ENCODE measurements around the gene CCDC12. TPM values are rescaled to one million over a fixed set of nuclear protein-coding genes. Genes with fewer than 3 reads are reported as not detected.

CCDC12 gene
- 50.0 TPM for total RNA-seq

DNA sequence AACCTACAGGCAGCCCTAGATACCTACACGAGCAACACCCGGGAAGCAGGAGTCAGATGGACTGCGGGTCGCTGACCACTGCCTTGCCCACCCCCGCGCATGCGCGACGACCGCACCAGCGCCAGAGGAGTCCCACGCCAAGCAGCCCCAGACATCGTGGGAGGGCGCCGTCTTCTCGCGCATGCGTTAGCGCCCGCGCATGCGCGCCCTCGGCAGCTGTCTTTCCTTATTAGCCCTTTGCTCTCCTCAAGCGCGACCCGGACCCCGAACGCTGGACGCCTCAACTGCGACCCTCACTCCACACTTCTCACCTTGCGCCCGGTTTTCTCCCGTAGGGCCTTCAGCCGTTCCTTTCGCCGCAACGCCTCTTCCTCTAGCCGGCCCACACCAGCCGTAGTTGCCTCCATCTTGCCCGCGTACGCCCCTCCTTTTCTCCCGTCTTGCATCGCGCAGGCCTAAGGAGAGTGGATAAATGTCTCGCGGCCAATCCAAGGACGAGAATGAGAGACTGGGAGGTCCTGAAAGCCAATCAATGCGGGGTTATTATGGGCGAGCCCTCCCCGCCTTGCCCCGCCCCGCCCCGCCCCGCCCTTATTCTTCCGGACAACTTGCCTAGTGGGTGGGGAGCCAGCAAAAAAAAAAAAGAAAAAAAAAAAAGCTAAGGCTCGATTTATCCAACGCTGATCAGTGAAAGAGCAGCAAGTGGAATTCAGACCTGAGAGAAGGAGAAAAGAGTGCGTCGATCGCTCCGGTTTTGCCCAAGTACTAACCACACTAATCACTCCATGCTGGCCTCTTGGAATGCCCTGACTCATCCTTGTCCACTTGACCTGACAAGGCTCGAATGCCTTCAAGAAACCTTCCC, at the start of gene CCDC12:
TSS of gene CCDC12 (minus strand) at position 420 of the 865 bp plus-strand sequence. CDS start at position 407, 13 bp downstream.
- peak; percentile 98 for DNase-seq (ENCODE audit: low spot score)

DNA sequence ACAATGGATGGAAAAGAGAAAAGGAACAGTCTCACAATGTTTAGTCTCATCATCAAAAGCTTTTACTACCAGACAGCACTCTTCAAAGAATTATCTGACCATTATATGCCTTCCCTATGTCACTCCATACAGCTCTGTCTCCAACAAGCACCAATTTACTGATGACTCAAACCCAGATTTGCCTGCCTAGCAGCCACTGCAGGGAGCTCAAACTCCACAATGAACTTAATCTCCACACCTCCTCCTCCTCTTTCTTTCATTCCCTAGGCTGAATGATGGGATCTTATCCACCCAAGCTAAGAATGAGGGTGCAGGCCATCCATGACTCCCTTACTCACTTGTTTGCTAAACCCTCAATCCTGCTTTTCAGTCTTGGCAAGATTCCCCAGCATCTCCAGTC, 48.4 kb upstream of the CCDC12 start:
- no peak for DNase-seq (ENCODE audit: low spot score)

DNA sequence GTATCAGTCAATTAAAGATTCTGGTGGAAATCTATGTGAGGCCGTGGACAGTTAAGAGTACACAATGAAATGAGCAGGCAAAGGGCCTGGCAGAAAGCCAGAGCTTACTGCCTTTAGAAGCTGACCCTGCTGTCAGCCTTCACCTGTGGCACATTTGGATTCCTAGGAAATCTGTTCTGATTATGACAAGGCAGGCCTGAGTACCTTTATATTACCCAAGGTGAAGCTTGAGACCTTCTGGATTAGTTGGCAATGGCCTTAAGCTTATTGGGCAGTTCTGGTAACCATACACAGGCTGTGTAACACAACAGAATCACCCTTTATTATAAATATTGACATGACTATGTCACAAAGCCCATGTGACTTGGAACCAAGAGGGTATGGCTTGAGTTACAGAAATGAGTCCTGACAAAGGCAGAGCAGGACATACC, 46.1 kb upstream of the CCDC12 start:
- no peak for DNase-seq (ENCODE audit: low spot score)

DNA sequence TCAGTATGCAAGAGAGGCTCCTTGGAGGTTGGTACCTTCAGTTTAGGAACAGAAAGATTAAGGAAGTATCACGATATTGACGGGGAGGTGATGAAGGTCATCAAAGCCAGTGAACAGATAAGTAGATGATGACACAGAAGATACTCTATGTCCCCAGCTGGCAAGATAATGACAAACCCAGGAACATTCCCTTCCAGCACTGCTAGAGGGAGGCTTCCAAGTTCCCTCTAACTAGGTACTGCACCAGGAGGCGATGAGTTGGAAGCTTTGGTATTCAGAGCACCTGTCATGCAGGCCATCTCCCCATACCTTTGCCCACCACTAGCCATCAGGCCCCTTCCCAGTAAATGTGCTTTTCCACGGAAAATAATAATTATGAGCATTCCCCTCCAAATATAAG, 43.8 kb upstream of the CCDC12 start:
- DNase-seq (ENCODE audit: low spot score), result no peak

DNA sequence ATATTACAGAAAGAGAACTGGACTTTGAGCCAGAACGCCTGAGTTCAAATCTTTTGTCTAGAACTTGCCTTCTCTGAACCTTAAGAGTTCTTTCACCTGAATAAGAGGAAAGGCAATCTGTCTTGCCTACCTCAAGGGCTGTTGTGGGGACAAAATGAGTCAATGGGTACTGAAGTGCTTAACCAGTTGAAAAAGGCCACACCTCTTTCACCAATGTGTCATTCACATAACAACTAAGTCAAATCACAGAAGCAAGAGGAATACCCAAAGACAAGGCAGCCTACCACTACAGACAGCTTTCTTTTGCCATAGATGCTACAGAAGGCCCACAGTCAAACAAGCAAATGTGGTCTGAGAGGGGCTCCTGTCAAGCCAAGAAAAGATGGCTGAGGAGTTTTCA, 42.7 kb upstream of the CCDC12 start:
- DNase-seq (ENCODE audit: low spot score), result no peak

DNA sequence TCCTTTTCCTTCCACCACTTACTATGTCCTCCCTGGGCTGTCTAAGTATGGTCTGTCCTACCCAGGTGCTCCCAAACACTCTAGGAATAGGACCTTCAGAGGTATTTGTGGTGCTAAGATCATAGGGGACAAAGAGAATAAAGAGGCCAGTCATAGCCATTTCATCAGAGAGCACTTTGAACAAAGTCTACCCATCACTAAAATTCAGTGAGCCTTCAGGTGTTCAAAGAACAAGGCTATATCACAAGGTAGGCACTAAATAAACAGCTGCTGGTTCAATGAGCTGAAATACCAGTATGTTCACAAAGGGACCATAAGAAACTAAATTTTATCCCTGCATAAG, 41.7 kb upstream of the CCDC12 start:
- no peak for DNase-seq (ENCODE audit: low spot score)

DNA sequence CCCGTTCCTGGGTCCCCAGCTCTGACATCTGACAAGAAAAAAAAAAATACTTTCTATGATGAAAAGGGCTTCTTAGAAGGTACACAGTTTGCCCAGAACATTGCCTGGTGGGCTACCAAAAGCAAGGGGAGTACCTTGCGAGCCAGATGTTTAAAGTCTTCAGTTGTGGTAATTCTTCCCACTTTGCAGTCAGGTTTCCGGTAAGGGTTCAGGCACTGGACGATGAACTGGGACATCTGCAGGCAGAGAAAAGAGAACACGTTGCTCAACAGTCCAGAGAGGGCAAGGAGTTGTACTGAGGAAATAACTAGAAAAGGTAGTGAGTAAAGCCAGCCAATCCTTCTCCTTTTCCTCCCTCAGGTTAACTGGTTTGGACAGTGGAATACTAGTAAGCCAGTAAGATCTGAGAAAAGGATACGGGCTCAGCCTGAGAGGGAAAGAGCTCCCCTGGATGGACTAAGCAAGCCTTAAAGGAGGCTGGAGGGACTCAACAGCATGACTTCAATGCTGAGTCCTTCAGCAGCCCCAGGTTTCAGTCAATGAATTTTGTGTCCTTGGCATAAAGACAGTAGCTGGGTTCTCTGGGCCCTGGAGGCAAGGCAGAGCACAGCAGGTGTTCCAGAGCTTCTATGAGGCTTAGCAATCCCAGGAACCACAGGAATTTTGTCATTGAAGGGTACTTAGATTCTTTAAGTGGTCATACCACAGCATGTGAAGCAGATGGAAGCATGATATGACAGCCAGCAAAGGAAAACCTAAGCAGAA, 41.1 kb upstream of the CCDC12 start:
- no peak for DNase-seq (ENCODE audit: low spot score)

DNA sequence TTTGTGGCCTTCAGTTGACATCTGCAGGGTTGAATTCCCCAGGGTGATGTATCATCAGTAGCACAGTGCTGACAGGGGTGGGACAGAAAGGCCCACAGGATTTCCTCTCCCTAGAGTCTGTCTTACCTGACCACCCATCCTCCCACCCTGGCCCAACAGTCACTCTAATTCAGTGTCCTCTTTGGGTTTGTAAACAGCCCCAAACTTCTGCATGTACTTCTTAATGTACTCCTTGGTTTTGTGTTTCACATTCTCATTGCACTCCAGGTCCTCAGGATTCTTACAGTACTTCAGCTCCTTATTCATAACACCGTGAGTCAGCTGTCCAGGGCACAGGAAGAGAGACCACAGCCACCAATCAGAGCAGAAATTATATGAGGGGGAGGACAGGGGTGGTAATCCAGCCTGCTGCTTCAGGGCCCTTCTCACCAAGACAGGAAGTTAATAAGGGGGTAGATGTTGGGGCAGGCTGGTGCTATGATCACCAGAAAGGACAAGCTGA, 40.4 kb upstream of the CCDC12 start:
- DNase-seq (ENCODE audit: low spot score), result no peak

DNA sequence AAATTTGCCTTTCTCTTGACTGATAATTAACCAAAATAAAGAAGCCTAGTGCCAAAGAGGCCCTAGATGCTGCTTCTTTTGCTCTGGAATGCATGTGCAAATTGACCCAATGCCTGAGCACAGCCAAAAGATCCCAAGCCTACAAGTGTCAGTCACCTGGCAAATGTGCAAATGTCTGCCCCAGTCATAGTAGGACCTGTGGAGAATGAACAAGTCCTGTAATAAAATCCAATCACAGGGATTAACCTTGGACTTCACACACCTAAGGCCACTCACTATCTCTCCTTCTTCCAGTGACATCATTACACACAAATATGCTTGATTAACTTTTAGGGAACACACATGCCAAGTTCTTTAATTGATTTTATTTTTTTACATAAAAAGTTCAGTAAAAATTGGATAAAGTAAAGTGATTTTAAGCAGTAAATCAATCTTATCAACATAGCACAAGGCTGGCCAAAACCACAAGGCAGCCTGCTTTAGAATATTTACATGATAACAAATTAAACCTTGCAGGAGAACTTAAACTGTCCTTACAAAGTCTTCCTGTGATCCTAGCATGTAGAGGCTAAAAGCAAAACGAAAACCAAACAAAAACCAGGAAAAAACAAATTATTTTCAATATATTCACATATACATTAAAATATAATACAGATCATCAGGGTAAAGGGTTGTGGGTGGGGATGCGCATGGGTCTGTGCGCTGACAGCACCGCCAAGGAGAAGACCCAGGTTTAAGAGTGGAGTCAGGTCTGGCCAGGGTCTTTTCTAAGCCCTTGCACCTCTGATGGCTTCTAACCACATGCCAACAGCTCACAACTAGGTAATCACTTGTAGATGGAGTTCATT, 39.8 kb upstream of the CCDC12 start:
- DNase-seq (ENCODE audit: low spot score), result no peak

DNA sequence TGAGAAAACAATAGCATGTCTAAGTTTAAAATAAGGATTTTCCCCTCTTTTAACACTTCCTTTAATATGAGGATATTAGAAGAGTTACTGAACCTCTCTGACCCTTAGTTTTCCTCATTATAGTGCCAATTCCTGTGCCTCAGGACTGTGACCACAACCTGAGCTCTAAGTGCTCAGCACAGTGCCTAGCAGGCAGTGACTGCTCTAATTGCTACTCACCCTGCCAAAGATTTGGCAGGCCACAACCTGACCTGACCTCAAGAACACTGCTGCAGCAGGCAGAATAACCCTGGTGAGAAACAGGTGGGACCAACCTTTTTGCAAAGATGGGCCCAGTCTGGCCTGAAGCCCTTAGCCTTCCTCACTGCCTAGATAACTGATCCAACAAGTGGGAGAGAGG, 38.6 kb upstream of the CCDC12 start:
- DNase-seq (ENCODE audit: low spot score), result no peak

DNA sequence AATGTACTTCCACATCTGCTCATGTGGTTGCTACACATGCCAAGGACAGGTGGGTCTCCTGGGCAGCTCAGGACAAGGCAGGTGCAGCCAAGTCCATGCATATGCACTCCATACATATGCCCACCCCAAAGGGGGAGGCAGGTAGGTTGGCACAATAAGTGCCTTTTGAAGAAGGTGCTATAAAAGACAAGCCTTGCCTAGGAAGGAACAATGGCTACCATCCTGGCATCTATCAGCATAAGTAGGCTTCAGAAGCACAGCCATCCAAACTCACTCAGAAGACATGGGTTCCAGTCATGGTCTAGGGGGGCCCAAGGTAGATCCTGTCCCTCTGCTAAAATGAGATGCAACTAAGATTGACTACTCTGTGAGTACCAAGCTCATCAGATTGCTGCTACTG, 37.5 kb upstream of the CCDC12 start:
- DNase-seq (ENCODE audit: low spot score), result no peak

DNA sequence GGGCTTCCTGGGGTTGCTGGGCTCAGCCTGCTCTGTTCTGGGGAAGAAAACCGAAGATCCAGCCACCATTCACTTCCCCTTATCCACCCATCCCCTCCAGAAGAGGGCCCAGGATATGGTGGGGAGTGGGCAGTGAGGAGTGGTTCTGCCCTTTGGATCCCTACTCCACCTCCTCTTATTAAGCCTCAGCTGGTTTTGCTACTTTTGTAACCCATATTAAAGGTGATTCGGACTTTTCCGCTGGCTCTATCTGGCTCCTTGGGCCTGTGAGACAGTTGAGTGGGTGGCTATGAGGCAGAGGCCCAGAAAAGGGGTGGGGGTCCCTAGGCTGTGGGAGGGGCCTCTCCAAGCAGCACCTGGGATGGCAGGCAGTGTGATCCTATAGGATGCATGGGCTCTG, 36.7 kb upstream of the CCDC12 start:
- no peak for DNase-seq (ENCODE audit: low spot score)

DNA sequence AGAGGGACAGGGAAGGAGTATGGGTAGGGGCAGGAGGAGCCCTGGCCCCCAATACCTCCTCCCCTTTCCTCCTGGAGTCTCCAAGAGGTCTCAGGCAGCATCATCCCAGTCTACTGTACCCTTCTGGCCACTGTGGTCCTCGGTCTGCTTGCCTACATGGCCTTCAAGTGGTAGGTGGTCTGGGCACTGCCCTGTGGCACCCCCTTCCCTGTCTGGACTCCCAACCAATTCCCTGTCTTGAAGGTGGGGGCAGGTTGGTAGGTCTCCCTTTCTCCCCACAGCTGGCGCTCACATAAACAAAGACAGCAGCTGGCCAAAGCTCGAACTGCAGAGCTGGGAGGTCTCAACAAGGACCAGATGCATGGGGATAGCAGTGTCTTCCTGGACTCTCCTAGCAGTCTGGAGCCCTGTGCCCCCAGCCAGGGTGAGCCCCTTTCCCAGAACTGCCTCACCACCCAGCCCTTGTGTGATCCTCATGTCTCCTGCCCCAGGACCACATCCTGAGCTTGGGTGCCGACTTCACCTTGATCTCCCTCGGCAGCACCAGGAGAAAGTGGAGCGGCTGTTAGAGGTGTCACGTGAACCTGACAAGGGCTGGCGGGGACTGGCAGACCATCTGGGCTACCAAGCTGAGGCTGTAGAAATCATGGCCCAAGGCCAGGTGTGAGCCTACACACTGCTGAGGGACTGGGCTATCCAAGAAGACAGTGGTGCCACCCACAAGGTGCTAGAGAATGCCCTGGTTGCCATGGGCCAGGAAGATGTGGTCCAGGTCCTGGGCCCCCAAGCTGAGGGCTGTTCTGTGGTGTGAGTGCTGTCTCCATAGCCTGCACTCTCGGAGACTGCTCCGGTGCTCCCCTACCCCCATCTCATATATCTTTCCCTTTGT, 36.0 kb upstream of the CCDC12 start:
- DNase-seq (ENCODE audit: low spot score), result no peak

DNA sequence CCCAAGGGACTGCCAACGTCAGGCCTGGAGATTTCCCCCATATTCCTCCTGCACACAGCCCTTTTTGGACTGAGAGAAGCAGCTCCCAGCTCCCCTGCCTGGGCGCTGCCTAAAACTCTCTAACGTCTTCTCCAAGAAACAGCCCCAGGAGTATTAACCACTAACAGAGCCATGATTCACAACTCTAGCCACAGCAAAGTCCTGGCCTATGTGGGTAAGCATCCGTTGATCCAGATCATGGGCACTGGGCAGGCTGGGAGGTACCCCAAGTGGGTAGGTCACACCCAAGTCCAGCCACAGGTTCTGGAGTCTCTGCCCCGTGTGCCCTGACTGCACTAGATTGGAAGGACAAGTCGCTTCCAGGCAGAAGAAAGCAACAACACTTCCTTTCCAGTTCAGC, 34.8 kb upstream of the CCDC12 start:
- DNase-seq (ENCODE audit: low spot score), result no peak

DNA sequence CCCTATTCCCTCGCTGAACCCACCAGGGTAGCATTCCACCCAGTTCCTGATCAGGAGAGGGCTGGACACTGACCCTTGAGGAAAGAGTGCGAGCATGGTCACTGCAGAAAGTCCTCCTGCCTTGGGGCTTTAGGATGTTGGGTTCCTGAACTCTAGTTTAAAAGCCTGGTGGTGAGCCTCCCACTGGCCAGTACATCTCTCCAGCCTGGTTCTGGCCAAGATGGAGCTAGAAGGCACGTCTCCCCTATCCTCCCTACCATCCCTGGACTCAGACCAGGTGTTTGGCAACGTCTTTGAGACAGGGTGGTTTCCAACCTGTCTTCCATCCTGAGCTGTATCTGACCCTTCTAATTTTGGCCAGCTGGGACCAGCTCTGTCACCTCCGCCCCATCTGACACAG, 34.4 kb upstream of the CCDC12 start:
- DNase-seq (ENCODE audit: low spot score), result no peak

DNA sequence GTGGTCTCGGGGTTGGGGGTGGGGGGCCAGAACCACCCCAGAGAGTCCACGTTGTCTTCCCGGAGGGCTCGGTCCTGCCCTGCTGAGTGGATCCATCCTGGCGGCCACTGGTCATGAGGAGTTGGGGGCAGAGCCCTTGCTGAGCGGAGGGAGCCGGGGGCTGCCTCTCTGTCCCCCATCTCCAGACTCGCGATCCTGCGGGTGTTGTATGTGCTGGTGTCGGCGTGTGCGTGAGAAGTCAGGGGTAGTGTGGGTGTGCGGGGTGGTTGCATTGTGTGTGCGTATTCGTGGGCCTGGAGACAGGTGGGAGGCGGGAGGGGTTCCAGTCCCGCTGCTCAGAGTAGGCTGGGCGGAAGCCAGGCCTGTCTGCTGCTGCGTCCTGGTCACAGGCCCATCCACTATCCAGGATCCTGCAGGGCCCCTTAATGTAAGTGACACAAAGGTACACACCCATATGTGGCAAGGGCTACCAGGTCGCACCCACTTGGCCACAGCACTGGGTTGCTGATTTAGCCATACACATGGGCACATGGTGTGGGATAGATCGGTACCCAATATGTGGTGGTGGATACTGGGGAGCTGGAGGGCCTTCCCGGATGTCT, 33.7 kb upstream of the CCDC12 start:
- no peak for DNase-seq (ENCODE audit: low spot score)

DNA sequence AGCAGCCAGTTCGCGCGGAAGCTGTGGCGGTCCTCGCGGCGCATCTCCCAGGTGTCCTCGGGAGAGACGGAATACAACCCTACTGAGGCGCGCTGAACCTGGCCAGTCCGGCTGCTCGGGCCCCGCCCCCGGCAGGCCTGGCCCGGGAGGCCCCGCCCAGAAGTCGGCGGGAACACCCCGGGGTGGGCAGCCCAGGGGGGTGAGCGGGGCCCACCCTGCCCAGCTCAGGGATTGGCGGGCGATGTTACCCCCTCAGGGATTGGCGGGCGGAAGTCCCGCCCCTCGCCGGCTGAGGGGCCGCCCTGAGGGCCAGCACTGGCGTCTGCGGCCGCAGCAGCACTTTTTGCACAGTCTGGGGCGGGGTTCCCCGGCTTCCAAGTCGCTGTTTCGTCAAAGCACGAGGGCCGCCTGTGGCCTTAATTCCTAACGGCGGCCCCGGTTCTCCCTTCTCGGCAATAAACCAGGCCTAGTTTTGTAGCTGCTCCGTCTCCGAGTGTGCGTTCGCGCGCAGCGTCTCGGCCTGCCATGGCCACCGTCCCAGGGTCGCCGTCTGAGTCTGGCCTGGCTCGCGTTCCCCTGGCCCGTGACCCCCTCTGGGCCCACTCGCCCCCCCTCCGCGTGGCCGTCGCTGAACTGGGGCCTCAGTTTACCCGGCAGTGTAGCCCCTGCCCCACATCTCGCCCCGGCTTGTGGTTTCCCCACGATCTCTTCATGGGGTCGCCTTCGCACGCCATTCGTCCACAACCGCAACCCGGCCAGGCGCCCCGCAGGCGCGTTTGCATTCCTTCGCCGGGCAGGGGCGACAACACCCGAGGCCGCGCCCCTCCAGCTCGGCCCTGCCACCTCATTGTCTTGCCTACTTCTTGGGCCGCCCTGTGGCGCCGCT, 32.9 kb upstream of the CCDC12 start:
- peak; percentile 88 for DNase-seq (ENCODE audit: low spot score)

DNA sequence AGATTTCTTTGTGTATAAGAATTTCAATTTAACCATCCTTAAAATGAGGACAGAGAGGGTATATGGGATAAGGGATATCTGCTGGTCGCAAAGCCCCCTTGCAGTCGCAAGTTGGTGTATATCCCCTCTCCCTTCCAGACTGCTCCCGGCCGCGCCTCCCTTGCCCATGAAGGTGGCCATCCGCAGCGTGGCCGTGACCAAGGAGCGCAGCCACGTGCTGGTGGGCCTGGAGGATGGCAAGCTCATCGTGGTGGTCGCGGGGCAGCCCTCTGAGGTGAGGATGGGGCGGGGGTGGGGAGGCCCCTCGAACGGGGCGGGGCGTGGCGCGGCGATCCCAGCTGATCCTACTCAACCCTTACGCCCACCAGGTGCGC, 32.3 kb upstream of the CCDC12 start:
- DNase-seq (ENCODE audit: low spot score), result no peak

DNA sequence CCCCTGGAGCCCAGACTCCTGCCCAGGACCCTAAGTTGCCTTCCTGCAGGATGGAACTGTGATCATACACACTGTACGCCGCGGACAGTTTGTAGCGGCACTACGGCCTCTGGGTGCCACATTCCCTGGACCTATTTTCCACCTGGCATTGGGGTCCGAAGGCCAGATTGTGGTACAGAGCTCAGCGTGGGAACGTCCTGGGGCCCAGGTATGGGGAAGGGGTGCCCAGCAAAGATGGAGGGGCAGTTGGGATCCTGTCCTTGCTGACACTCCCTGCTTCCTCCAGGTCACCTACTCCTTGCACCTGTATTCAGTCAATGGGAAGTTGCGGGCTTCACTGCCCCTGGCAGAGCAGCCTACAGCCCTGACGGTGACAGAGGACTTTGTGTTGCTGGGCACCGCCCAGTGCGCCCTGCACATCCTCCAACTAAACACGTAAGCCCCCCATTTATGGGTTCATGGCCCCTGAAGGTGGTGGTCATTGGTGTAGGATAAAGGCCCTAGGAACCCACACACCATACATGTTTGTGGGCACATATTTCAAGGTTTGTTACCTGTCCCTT, 31.8 kb upstream of the CCDC12 start:
- no peak for DNase-seq (ENCODE audit: low spot score)
